Stomach (tissue), 4 donors: ENCODE results near the gene ALOX5AP.

ENCODE experiments used
- CTCF ChIP-seq, 7 experiments: fragments of 450-650 bp in 4 of 7; fragments of 200-600 bp in 3 of 7; sonication (generic) in 3 of 7; IDR thresholded peaks; one replicate each; pipeline ENCODE4 v1.5.1; 2016 to 2019; ENCODE audit warnings: antibody characterized with exemption in 7 of 7, control low read depth in 2 of 7, mild to moderate bottlenecking in 1 of 7
- EP300 ChIP-seq: sonication (generic); formaldehyde crosslinking; IDR thresholded peaks from one replicate; pipeline ENCODE4 v1.6.1; 2017; ENCODE audit warnings: antibody characterized with exemption
- POLR2A ChIP-seq, 4 donors: fragments of 450-650 bp; IDR thresholded peaks; one replicate each; pipeline ENCODE4 v1.6.1; 2016; ENCODE audit warnings: antibody characterized with exemption in 4 of 4, control low read depth in 2 of 4, mild to moderate bottlenecking in 1 of 4, moderate library complexity in 1 of 4
- POLR2AphosphoS5 ChIP-seq, 3 donors: sonication (generic); formaldehyde crosslinking; IDR thresholded peaks; one replicate each; pipeline ENCODE4 v1.6.1; 2016; ENCODE audit warnings: antibody characterized with exemption in 3 of 3

GRCh38 chr13:30727491-30728355, 7.6 kb upstream of the ALOX5AP start:
- TF ChIP-seq CTCF (IDR thresholded peaks at IDR 0.05) (no peak), EP300 (no peak), POLR2AphosphoS5 (IDR thresholded peaks at IDR 0.05) (no peak), POLR2A (IDR thresholded peaks at IDR 0.05) (no peak)
